DLD1 (cell line): ENCODE data around the gene SLC35A2.
"Not testable (repeated sequence)": the region's sequence is repeated elsewhere in the genome, so short reads cannot be mapped to it uniquely, and the experiment has no call there.

Experiments used
- in situ Hi-C: cut with HindIII; loops from 2 replicates; pipeline ENCODE4 v1.10.0; 2017; ENCODE audit warnings: low sequenced_read_pairs

SLC35A2 gene

GRCh38 chrX:48903290-48903689 lies 8.2 kb downstream of the SLC35A2 start:
- in situ Hi-C loops, result no loop called here

- in situ Hi-C loops, result no loop called here
Measured at GRCh38 chrX:48902776-48903175, 8.7 kb downstream of the SLC35A2 start.

- in situ Hi-C loops, result no loop called here
Measured at GRCh38 chrX:48902135-48902534, 9.3 kb downstream of the SLC35A2 start.

GRCh38 chrX:48901069-48901468 lies 10.4 kb downstream of the SLC35A2 start:
- in situ Hi-C loops, result no loop called here

- in situ Hi-C loops, result no loop called here
Measured at GRCh38 chrX:48899078-48899410, 12.4 kb downstream of the SLC35A2 start.

- in situ Hi-C loops, result no loop called here
Measured at GRCh38 chrX:48897625-48898306, 13.7 kb downstream of the SLC35A2 start, which contains the start of the genes PQBP1 and TIMM17B. Gene PQBP1, plus strand, starts transcription at chrX:48897930. Its CDS starts 580 bp downstream, at chrX:48898510. Gene TIMM17B, minus strand, starts transcription at chrX:48897768. Its CDS starts 19 bp downstream, at chrX:48897749.

- in situ Hi-C loops, result no loop called here
Measured at GRCh38 chrX:48897157-48897624, 14.3 kb downstream of the SLC35A2 start.

- in situ Hi-C loops, result no loop called here
Measured at GRCh38 chrX:48896611-48897011, 14.8 kb downstream of the SLC35A2 start.

- in situ Hi-C loops, result no loop called here
Measured at GRCh38 chrX:48894891-48895290, 16.6 kb downstream of the SLC35A2 start.

GRCh38 chrX:48893556-48894348 lies 17.7 kb downstream of the SLC35A2 start:
- in situ Hi-C loops, result no loop called here

GRCh38 chrX:48892896-48893295 lies 18.6 kb downstream of the SLC35A2 start:
- in situ Hi-C loops, result no loop called here

GRCh38 chrX:48891402-48892288 lies 19.8 kb downstream of the SLC35A2 start:
- in situ Hi-C loops, result no loop called here

GRCh38 chrX:48890934-48891401 lies 20.5 kb downstream of the SLC35A2 start:
- in situ Hi-C loops, result no loop called here

GRCh38 chrX:48890296-48890925 lies 21.0 kb downstream of the SLC35A2 start:
- in situ Hi-C loops, result no loop called here

GRCh38 chrX:48886586-48886985 lies 24.9 kb downstream of the SLC35A2 start:
- in situ Hi-C loops, result not testable (repeated sequence)

- in situ Hi-C loops, result no loop called here
Measured at GRCh38 chrX:48883729-48884128, 27.7 kb downstream of the SLC35A2 start.

GRCh38 chrX:48876944-48877343 lies 34.5 kb downstream of the SLC35A2 start:
- in situ Hi-C loops, result not testable (repeated sequence)

GRCh38 chrX:48872017-48872416 lies 39.4 kb downstream of the SLC35A2 start:
- in situ Hi-C loops, result not testable (repeated sequence)

GRCh38 chrX:48864210-48864609 lies 47.2 kb downstream of the SLC35A2 start:
- in situ Hi-C loops, result no loop called here

GRCh38 chrX:48854898-48855297 lies 56.5 kb downstream of the SLC35A2 start:
- in situ Hi-C loops, result no loop called here
